Subcutaneous adipose tissue (tissue), 4 donors: ENCODE results near the gene SGPL1. TPM values are rescaled to one million over a fixed set of nuclear protein-coding genes. Genes with fewer than 3 reads are reported as not detected.

Source experiments
- total RNA-seq, 4 donors: library from RNA; depleted of rRNA; stranded (reverse); fragments of >200 nt; gene quantifications; one replicate each; pipeline ENCODE4 v1.1.0, GENCODE V29; 2016
- TF ChIP-seq, protein P1 (sequence below): fragments of 450-650 bp; IDR thresholded peaks from one replicate; pipeline ENCODE4 v1.5.1; 2016; ENCODE audit warnings: low read depth, mild to moderate bottlenecking, control low read depth, antibody characterized with exemption, moderate library complexity

The SGPL1 gene
- total RNA-seq, 4 donors from 2014 or later = 25.9 to 52.6 (median 42.0) TPM

DNA sequence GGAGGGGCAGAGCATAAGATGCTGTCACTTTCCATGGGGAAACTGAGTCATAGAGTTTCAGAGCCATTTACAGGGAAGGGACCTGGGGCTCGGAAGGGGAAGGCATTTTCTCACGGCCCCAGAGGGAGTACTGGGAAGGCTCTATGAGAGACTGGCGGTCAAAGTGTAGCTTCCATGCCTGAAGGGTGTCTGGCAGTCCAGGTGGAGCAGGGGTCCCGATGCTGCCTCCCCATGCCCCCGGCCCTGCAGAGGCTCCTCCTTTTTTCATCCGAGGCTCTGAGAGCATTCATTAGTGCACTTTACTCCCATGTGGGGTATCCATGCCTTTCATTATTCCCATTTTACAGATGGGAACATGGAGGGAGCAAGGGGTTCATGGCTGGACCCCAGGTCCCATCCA, 100.5 kb downstream of the SGPL1 start:
- TF ChIP-seq, protein P1, sequence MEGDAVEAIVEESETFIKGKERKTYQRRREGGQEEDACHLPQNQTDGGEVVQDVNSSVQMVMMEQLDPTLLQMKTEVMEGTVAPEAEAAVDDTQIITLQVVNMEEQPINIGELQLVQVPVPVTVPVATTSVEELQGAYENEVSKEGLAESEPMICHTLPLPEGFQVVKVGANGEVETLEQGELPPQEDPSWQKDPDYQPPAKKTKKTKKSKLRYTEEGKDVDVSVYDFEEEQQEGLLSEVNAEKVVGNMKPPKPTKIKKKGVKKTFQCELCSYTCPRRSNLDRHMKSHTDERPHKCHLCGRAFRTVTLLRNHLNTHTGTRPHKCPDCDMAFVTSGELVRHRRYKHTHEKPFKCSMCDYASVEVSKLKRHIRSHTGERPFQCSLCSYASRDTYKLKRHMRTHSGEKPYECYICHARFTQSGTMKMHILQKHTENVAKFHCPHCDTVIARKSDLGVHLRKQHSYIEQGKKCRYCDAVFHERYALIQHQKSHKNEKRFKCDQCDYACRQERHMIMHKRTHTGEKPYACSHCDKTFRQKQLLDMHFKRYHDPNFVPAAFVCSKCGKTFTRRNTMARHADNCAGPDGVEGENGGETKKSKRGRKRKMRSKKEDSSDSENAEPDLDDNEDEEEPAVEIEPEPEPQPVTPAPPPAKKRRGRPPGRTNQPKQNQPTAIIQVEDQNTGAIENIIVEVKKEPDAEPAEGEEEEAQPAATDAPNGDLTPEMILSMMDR = no peak

- TF ChIP-seq, protein P1 = no peak
Observed at GRCh38 chr10:70917226-70917625, 101.5 kb downstream of the SGPL1 start.

- TF ChIP-seq, protein P1 = no peak
Observed at GRCh38 chr10:70917635-70918034, 101.9 kb downstream of the SGPL1 start.

- TF ChIP-seq, protein P1 = no peak
Observed at GRCh38 chr10:70918851-70919530, 103.2 kb downstream of the SGPL1 start.

DNA sequence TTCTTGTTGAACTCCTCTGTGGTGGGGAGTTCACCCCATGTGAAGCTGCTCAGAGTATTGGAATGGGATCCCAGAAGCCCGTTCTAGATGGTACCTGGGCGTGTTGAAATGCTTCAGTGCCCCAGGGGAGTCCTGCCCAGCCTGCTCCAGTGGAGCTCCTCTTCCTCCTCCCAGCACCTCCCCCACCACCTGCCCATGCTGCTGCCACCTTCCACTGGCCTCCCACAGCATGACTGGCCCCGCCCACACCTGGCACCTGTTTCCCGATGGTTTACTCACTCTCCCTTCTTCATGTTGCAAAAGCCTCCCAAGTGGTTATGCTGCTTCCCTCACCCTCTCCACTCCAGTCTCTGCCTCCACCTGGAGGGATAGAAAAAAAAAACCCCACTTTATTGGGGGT, 104.8 kb downstream of the SGPL1 start:
- TF ChIP-seq, protein P1 = no peak

GRCh38 chr10:70921285-70921684, 105.5 kb downstream of the SGPL1 start:
- TF ChIP-seq, protein P1 = no peak

- TF ChIP-seq, protein P1 = no peak
Observed at GRCh38 chr10:70923696-70924095, 107.9 kb downstream of the SGPL1 start.
